H1 (cell line): ENCODE data around the gene DTNB. TPM values are rescaled to one million over a fixed set of nuclear protein-coding genes. Genes with fewer than 3 reads are reported as not detected.

ENCODE experiments used
- CTCF ChIA-PET: fragments of 300-600 bp; sonication (Branson Sonifier 250); formaldehyde crosslinking; loops from one replicate; lab custom pipeline; 2021; ENCODE audit not compliant: partially characterized antibody; lab: Charles Lee
- POLR2A ChIA-PET: fragments of 300-600 bp; sonication (Branson Sonifier 250); formaldehyde crosslinking; loops from one replicate; lab custom pipeline; 2021; ENCODE audit warnings: inconsistent platforms; ENCODE audit not compliant: partially characterized antibody; lab: Charles Lee
- DNase-seq, 2 experiments: peaks; one replicate each; pipeline versions ENCODE4 v3.0.0 to v3.0.0-alpha.2; 2010 to 2022; ENCODE audit warnings: low spot score in 2 of 2, low read depth in 1 of 2, mixed read lengths in 1 of 2
- FAIRE-seq: peaks from 2 replicates; lab custom pipeline; 2011; peaks lifted over from hg19 to GRCh38; lab: Jason Lieb, UNC
- H2AFZ ChIP-seq: 2 replicates; pipeline ENCODE4 v1.8.1; 2012; ENCODE audit warnings: low read length, inconsistent platforms
- H2AK5ac ChIP-seq: 2 replicates; pipeline ENCODE4 v1.6.1; 2013; ENCODE audit warnings: low read depth, low read length
- H2BK120ac ChIP-seq: replicated peaks from 2 replicates; pipeline ENCODE3; 2013; ENCODE audit warnings: low read depth, low read length, inconsistent platforms
- H2BK12ac ChIP-seq: 2 replicates; pipeline ENCODE4 v1.6.1; 2013; ENCODE audit warnings: low read depth, low read length
- H2BK15ac ChIP-seq: 2 replicates; pipeline ENCODE4 v1.6.1; 2013; ENCODE audit warnings: low read length
- H2BK20ac ChIP-seq: 2 replicates; pipeline ENCODE4 v1.6.1; 2013; ENCODE audit warnings: low read length
- H2BK5ac ChIP-seq: 2 replicates; pipeline ENCODE4 v1.6.1; 2013; ENCODE audit warnings: low read depth, low read length
- H3K14ac ChIP-seq: 2 replicates; pipeline ENCODE4 v1.6.1; 2013; ENCODE audit warnings: inconsistent platforms; ENCODE audit not compliant: insufficient read length
- H3K18ac ChIP-seq: 2 replicates; pipeline ENCODE4 v1.6.1; 2013; ENCODE audit warnings: low read length; ENCODE audit errors: extremely low read depth
- H3K23ac ChIP-seq: 2 replicates; pipeline ENCODE4 v1.6.1; 2013; ENCODE audit warnings: inconsistent platforms; ENCODE audit not compliant: insufficient read length
- H3K23me2 ChIP-seq: 2 replicates; pipeline ENCODE4 v1.6.1; 2013; ENCODE audit warnings: low read depth, low read length
- H3K27ac ChIP-seq: 2 replicates; pipeline ENCODE4 v1.6.1; 2011; ENCODE audit warnings: low read depth, low read length, inconsistent platforms
- H3K27me3 ChIP-seq, 4 experiments: replicated peaks in 1 of 4; 1 replicate in 1 of 4; 2 replicates in 3 of 4; pipeline versions ENCODE4 v1.6.1 to v1.8.1; 2011 to 2013; ENCODE audit warnings: low read length in 3 of 4, mild to moderate bottlenecking in 3 of 4, inconsistent platforms in 2 of 4, mixed read lengths in 2 of 4, moderate library complexity in 1 of 4; ENCODE audit not compliant: control insufficient read depth in 3 of 4, insufficient read depth in 3 of 4; ENCODE audit errors: extremely low read depth in 1 of 4
- H3K36me3 ChIP-seq, 4 experiments: 2 replicates each; pipeline versions ENCODE4 v1.6.1 to v1.8.1; 2011 to 2013; ENCODE audit warnings: mild to moderate bottlenecking in 4 of 4, low read length in 3 of 4, moderate library complexity in 2 of 4, control low read depth in 1 of 4, inconsistent platforms in 1 of 4; ENCODE audit not compliant: insufficient read depth in 4 of 4, control insufficient read depth in 2 of 4
- H3K4ac ChIP-seq: replicated peaks from 2 replicates; pipeline ENCODE3; 2013; ENCODE audit warnings: low read length, low read depth, mixed read lengths, inconsistent platforms; ENCODE audit not compliant: insufficient read length
- H3K4me1 ChIP-seq, 4 experiments: replicated peaks in 1 of 4; 1 replicate in 1 of 4; 2 replicates in 3 of 4; pipeline versions ENCODE4 v1.6.1 to v1.8.1; 2011 to 2013; ENCODE audit warnings: low read length in 3 of 4, inconsistent platforms in 2 of 4, mixed read lengths in 1 of 4; ENCODE audit not compliant: insufficient read depth in 4 of 4, control insufficient read depth in 3 of 4
- H3K4me2 ChIP-seq, 2 experiments: 2 replicates each; pipeline versions ENCODE4 v1.6.1 to v1.8.1; 2011 to 2013; ENCODE audit warnings: low read depth in 2 of 2, low read length in 2 of 2, control low read depth in 1 of 2, inconsistent platforms in 1 of 2, mild to moderate bottlenecking in 1 of 2; ENCODE audit not compliant: insufficient read depth in 1 of 2
- H3K4me3 ChIP-seq, 4 experiments: fragments of 200-600, 300-600 bp in 1 of 4; sonication (generic), shearing (Covaris generic), sonication (Bioruptor Twin) in 1 of 4; 2 replicates each; pipeline versions ENCODE4 v1.5.1 to v1.8.1; 2011 to 2016; ENCODE audit warnings: low read length in 4 of 4, low read depth in 3 of 4, control low read depth in 2 of 4, inconsistent platforms in 2 of 4, mild to moderate bottlenecking in 2 of 4, mixed read lengths in 1 of 4, moderate library complexity in 1 of 4; ENCODE audit not compliant: insufficient read depth in 2 of 4; ENCODE audit errors: extremely low read depth in 1 of 4
- H3K56ac ChIP-seq: replicated peaks from 2 replicates; pipeline ENCODE3; 2013; ENCODE audit warnings: low read depth, mild to moderate bottlenecking, mixed read lengths, low read length, inconsistent platforms; ENCODE audit not compliant: insufficient read length
- H3K79me1 ChIP-seq: 2 replicates; pipeline ENCODE4 v1.6.1; 2013; ENCODE audit warnings: low read depth, low read length, control low read depth
- H3K79me2 ChIP-seq, 2 experiments: 2 replicates each; pipeline versions ENCODE4 v1.6.1 to v1.8.1; 2012 to 2013; ENCODE audit warnings: low read length in 2 of 2, mild to moderate bottlenecking in 2 of 2, inconsistent platforms in 1 of 2; ENCODE audit not compliant: insufficient read depth in 2 of 2, control insufficient read depth in 1 of 2
- H3K9ac ChIP-seq, 4 experiments: replicated peaks in 1 of 4; 1 replicate in 1 of 4; 2 replicates in 3 of 4; pipeline versions ENCODE4 v1.6.1 to v1.8.1; 2011 to 2013; ENCODE audit warnings: low read depth in 3 of 4, low read length in 3 of 4, control low read depth in 2 of 4, mild to moderate bottlenecking in 2 of 4, moderate library complexity in 2 of 4, inconsistent platforms in 1 of 4; ENCODE audit errors: extremely low read depth in 1 of 4
- H3K9me3 ChIP-seq, 2 experiments: 2 replicates each; pipeline versions ENCODE4 v1.6.1 to v1.8.1; 2012 to 2013; ENCODE audit warnings: mild to moderate bottlenecking in 2 of 2, moderate library complexity in 2 of 2, control low read depth in 1 of 2, inconsistent platforms in 1 of 2, low read depth in 1 of 2, low read length in 1 of 2, mixed read lengths in 1 of 2; ENCODE audit not compliant: insufficient read depth in 2 of 2
- H4K20me1 ChIP-seq, 2 experiments: replicated peaks in 1 of 2; 2 replicates each; pipeline versions ENCODE3 to v1.8.1; 2011 to 2013; ENCODE audit warnings: inconsistent platforms in 2 of 2, low read length in 2 of 2, mild to moderate bottlenecking in 1 of 2; ENCODE audit not compliant: insufficient read depth in 2 of 2, control insufficient read depth in 1 of 2
- H4K5ac ChIP-seq: 2 replicates; pipeline ENCODE4 v1.6.1; 2013; ENCODE audit warnings: low read length, low read depth, mixed read lengths, inconsistent platforms; ENCODE audit not compliant: insufficient read length
- H4K8ac ChIP-seq: 2 replicates; pipeline ENCODE4 v1.8.0; 2013; ENCODE audit warnings: mild to moderate bottlenecking, moderate library complexity, low read length, inconsistent platforms; ENCODE audit not compliant: insufficient read depth; ENCODE audit errors: extremely low read depth
- H4K91ac ChIP-seq: replicated peaks from 2 replicates; pipeline ENCODE3; 2013; ENCODE audit warnings: low read length, mixed read lengths, inconsistent platforms; ENCODE audit not compliant: insufficient read length
- ASH2L ChIP-seq: fragments of 200-600, 300-600 bp; sonication (generic); IDR thresholded peaks from one replicate; pipeline ENCODE4 v1.7.1; 2017; ENCODE audit warnings: low read length
- GTF2F1 ChIP-seq: IDR thresholded peaks from 2 replicates; pipeline ENCODE4 v1.6.1; 2012; ENCODE audit warnings: low read depth, low read length, improper control_type of control experiment, borderline replicate concordance
- KDM5A ChIP-seq: fragments of 200-600 bp; IDR thresholded peaks from 2 replicates; pipeline ENCODE4 v1.7.1; 2012; ENCODE audit warnings: mild to moderate bottlenecking, low read length, inconsistent platforms, mixed read lengths
- NRF1 ChIP-seq: IDR thresholded peaks from 2 replicates; pipeline ENCODE4 v1.6.1; 2011; ENCODE audit warnings: mild to moderate bottlenecking, low read depth, low read length, improper control_type of control experiment
- POU5F1 ChIP-seq: IDR thresholded peaks from 2 replicates; pipeline ENCODE4 v1.6.1; 2011; ENCODE audit warnings: low read depth, mild to moderate bottlenecking, low read length, moderate library complexity
- RBBP5 ChIP-seq: IDR thresholded peaks from 2 replicates; pipeline ENCODE4 v1.7.1; 2012; ENCODE audit warnings: low read depth, mild to moderate bottlenecking, inconsistent platforms, low read length, moderate library complexity, borderline replicate concordance
- SIX5 ChIP-seq: IDR thresholded peaks from 2 replicates; pipeline ENCODE4 v1.6.1; 2011; ENCODE audit warnings: mild to moderate bottlenecking, low read depth, low read length
- TAF1 ChIP-seq: IDR thresholded peaks from 2 replicates; pipeline ENCODE4 v1.6.1; 2011; ENCODE audit warnings: mild to moderate bottlenecking, low read depth, low read length
- WGBS, 2 experiments: shearing (Covaris generic) in 1 of 2; methylation state at CpG; one replicate each; pipeline versions ENCODE4 v1.1.6 to v1.1.7; 2013 to 2015; ENCODE audit warnings: low lambda C conversion rate in 2 of 2, mixed read lengths in 2 of 2, inconsistent platforms in 1 of 2, low coverage in 1 of 2, missing lambda C conversion rate in 1 of 2; ENCODE audit not compliant: insufficient replicate concordance in 2 of 2, insufficient coverage in 1 of 2, insufficient read length in 1 of 2; ENCODE audit errors: extremely low coverage in 1 of 2, missing lambda C conversion rate in 1 of 2; 5-methylcytosine and 5-hydroxymethylcytosine counted together
- polyA plus RNA-seq, 7 experiments: library from polyadenylated mRNA; depleted of rRNA in 3 of 7; stranded (reverse) in 5 of 7; unstranded in 2 of 7; fragments of >200 nt in 5 of 7; fragments of 200-250 nt in 2 of 7; gene quantifications; 1 replicate in 5 of 7; 2 replicates in 1 of 7; 4 replicates in 1 of 7; pipeline versions ENCODE4 v1.2.1 to v1.2.3, GENCODE V29; 2011 to 2013; ENCODE audit warnings: missing spikeins in 2 of 7, mixed read lengths in 2 of 7
- total RNA-seq: library from RNA; stranded (reverse); fragmentation: NEBNext Ultra II Directional; extraction: Animal tissue kit (Norgen Biotek cat#: 25700); gene quantifications from 2 replicates; pipeline ENCODE4 v1.2.1, GENCODE V29; 2021

The DTNB gene
- total and polyA plus RNA-seq, 2 of the 8 experiments (the other 6 are each of a cell fraction or from before 2014, with no cell fraction given) = 39.6 to 49.5 TPM

- ChIA-PET CTCF (interaction anchor here (0.6 to 8.1 kb wide), 43 partner anchors 9 to 759 kb away, joined by 3 to 108 read pairs (median 4); partner anchors contain the start of gene DNMT3A), POLR2A (interaction anchor here (1.0 to 2.4 kb wide), 6 partner anchors 9 to 61 kb away, joined by 3 to 10 read pairs (median 7); no protein-coding TSS in a partner anchor)
- H2BK20ac ChIP-seq = no peak overlapping the region
- no peak overlapping the region for H2AK5ac ChIP-seq
- H3K18ac ChIP-seq = no peak overlapping the region
- no peak overlapping the region for H3K14ac ChIP-seq
- no peak overlapping the region for H2BK12ac ChIP-seq
- TF ChIP-seq RBBP5 = no peak
- no peak for TF ChIP-seq GTF2F1
- TF ChIP-seq NRF1 = no peak
- no peak for TF ChIP-seq ASH2L
- TF ChIP-seq SIX5 = no peak
- no peak for TF ChIP-seq TAF1
- no peak for TF ChIP-seq POU5F1
- TF ChIP-seq KDM5A = no peak
- no peaks in the 10 kb centered on the region for H3K36me3 ChIP-seq
- H4K8ac ChIP-seq = peak overlapping the region; percentile 39; the same call in 1 of the 2 replicates
- H3K4me3 ChIP-seq = peak overlapping the region in 1 of 4 experiments; percentile 11; a peak in 1 of 8 replicates
- no peaks in the 10 kb centered on the region for H3K79me1 ChIP-seq
- no peaks in the 10 kb centered on the region for H3K9me3 ChIP-seq
- H3K56ac ChIP-seq = no peak overlapping the region
- no peak overlapping the region for H3K27ac ChIP-seq
- peak overlapping the region; percentile 5 to 43; a peak in 1 of 4 replicates for H3K4me2 ChIP-seq
- peaks cover 0 to 31% (median 22%) of the 10 kb centered on the region in 4 experiments; a peak in 6 of 7 replicates for H3K27me3 ChIP-seq
- H3K9ac ChIP-seq = no peak overlapping the region
- peaks cover 0 to 9% (median 5%) of the 10 kb centered on the region in 4 experiments; a peak in 6 of 7 replicates for H3K4me1 ChIP-seq
- no peak overlapping the region for H2AFZ ChIP-seq
- H2BK120ac ChIP-seq = no peak overlapping the region
- H4K20me1 ChIP-seq = peaks cover 0 to 1% of the 10 kb centered on the region in 2 experiments
- H3K79me2 ChIP-seq = no peaks in the 10 kb centered on the region
- WGBS, 2 experiments = 82% methylated on average over 18 of the region's 21 CpGs; no CpG with 5 or more reads in 1 of the 2 experiments
- H4K5ac ChIP-seq = no peak overlapping the region
- no peak overlapping the region for H2BK15ac ChIP-seq
- no peak overlapping the region for H2BK5ac ChIP-seq
- H3K4ac ChIP-seq = no peak overlapping the region
- H3K23me2 ChIP-seq = no peaks in the 10 kb centered on the region
- H3K23ac ChIP-seq = no peak overlapping the region
- DNase-seq (no peak), FAIRE-seq (no peak)
- peak overlapping the region; percentile 17 for H4K91ac ChIP-seq
These were observed 310.8 kb downstream of the DTNB start for GRCh38 chr2:25362434-25363145.
